ENCODE data around the gene CDC23.
"Not testable (repeated sequence)": the region's sequence is repeated elsewhere in the genome, so short reads cannot be mapped to it uniquely, and the experiment has no call there.

CDC23 gene

DNA sequence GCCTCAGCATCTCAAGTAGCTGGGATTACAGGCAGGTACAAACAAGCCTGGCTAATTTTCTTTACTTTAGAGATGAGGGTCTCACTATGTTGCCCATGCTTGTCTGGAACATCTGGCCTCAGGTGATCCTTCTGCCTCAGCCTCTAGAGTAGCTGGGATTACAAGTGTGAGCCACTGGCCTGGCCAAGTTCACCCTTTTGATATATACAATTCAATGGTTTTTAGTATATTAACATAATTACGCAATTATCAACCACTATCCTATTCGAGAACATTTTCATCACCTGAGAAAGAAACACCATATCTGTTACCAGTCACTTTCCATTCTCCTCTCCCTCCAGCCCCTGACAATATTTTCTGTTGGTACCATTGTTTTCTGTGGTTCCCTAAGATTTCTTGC, 3.7 kb upstream of the CDC23 start:
- in situ Hi-C loops (cut with MboI; ENCODE audit: low sequenced_read_pairs), result no loop called here

DNA sequence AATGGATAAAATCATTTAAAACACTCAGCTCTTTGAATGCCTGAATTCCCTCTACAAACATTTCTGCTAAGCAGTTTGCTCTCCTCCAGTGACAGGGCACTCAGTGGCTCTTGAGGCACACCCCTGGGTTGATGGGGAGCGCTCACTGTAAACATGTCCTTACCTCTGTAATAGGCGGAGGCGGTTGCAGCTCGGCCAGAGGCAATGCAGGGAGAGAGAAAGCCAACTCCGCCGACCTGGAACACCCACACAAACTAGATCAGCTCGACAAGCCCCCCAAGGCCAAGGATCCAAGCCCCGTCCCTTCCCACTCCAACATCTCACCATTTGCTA, 329 bp downstream of the CDC23 start:
- in situ Hi-C loops (cut with MboI; ENCODE audit: low sequenced_read_pairs), result no loop called here

DNA sequence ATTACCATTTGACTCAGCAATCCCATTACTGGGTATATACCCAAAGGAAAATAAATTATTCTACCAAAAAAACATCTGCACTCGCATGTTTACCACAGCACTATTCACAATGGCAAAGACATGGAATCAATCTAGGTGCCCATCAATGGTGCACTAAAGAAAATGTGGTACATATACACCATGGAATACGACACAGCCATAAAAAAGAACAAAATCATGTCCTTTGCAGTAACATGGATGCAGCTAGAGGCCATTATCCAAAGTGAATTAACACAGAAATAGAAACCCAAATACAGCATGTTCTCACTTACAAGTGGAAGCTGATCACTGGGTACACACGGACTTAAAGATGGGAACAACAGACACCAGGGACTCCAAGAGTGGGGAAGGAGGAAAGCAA, 2.1 kb downstream of the CDC23 start:
- in situ Hi-C loops (cut with MboI; ENCODE audit: low sequenced_read_pairs), result no loop called here

DNA sequence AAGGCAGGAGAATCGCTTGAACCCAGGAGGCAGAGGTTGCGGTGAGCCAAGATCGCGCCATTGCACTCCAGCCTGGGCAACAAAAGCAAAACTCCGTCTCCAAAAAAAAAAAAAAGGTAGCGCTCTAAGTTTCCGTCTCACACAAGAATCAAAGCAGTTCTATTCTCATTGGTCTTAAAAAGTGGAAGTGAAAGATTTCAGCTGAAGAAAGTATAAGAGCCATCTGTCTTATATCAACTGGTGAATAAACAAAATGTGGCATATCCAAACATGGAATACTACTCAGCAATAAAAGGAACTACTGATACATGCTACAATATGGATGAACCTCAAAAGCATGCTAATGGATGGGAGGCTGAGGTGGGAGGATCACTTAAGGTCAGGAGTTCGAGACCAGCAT, 19.3 kb downstream of the CDC23 start:
- in situ Hi-C loops (cut with MboI; ENCODE audit: low sequenced_read_pairs), result loop anchor here (25.0 kb wide), 2 partner anchors 218 to 318 kb away; no protein-coding TSS in a partner anchor

DNA sequence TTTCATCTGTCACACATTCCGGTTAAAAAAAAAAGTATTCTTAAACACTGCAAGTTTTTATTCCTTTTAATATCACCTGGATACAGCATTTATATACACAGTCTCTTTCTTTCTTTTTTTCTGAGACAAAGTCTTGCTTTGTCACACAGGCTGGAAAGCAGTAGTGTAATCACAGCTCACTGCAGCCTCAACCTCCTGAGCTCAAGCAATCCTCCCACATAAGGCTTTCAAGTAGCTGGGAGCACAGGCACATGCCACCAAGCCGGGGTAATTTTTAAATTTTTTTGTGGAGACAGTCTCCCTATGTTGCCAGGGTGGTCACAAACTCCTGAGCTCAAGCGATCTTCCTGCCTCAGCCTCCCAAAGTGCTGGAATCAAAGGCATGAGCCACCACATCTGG, 20.3 kb downstream of the CDC23 start:
- in situ Hi-C loops (cut with MboI; ENCODE audit: low sequenced_read_pairs), result loop anchor here (25.0 kb wide), 2 partner anchors 219 to 319 kb away; no protein-coding TSS in a partner anchor

DNA sequence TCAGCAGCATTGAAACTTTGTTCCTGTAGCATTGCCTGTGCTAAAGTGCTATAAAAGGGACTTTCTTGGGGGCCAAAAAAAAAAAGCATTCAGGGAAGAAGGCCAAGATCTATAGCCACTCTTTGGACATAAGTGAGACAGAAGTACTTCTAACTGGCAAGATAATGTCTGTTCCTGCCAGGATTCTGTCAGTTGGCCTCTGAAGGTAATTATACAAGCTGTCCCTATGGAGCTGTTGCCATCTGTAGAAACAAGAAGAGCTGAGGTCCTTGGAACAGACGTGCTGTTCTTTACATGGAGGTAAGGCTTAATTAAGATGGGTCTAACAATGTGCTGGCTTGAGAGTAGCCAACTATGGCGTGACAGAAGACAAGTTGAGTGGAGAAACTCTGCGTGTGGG, 24.5 kb downstream of the CDC23 start:
- in situ Hi-C loops (cut with MboI; ENCODE audit: low sequenced_read_pairs), result loop anchor here (25.0 kb wide), 2 partner anchors 224 to 324 kb away; no protein-coding TSS in a partner anchor

DNA sequence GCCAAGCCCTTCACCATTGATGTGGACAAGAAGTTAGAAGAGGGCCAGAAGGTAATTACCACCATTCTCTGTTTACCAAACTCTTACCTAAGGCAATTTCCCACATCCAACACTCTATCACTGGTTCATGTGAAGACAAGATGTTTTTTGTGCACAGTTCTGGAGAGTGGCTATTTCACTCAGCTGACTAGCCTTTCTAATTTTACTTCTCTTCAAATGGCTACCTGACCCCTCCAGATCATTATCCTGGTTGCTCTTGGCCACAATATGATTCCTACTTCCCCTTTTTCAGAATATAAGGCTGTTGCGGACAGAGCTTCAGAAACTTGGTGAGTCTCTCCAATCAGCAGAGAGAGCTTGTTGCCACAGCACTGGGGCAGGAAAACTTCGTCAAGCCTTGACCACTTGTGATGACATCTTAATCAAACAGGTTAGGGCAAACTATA, 27.1 kb downstream of the CDC23 start:
- in situ Hi-C loops (cut with MboI; ENCODE audit: low sequenced_read_pairs), result loop anchor here (25.0 kb wide), 2 partner anchors 226 to 326 kb away; no protein-coding TSS in a partner anchor

DNA sequence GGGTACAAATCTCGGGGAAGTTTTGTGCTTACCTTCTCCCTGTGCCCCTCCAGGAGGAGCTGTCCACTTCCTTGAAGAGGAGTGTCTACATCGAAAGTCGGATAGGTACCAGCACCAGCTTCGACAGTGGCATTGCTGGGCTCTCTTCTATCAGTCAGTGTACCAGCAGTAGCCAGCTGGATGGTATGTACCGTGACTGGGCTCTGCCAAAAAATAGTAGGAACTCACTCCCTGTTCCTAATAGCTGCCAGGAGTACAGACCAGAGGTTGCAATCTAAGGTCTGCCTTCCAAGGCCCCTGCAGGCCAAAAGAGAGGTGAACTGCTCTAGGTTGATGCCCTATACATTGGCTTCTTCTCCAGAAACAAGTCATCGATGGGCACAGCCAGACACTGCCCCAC, 30.3 kb downstream of the CDC23 start:
- in situ Hi-C loops (cut with MboI; ENCODE audit: low sequenced_read_pairs), result loop anchor here (25.0 kb wide), 2 partner anchors 229 to 329 kb away; no protein-coding TSS in a partner anchor

DNA sequence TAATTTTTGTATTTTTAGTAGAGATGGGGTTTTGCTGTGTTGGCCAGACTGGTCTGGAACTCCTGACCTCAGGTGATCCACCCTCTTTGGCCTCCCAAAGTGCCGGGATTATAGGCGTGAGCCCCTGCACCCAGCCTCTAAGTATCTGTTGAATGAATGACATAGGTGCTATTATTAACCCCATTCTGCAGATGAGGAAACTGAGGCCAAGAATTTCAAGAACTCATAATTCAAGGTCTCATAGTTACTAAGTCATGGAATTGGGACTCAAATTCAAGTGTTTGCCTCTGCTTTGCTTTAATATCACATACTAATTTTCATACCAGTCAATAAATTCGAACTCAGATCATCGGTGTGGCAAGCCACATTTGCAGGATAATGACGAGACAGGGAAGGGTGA, 32.3 kb downstream of the CDC23 start:
- in situ Hi-C loops (cut with MboI; ENCODE audit: low sequenced_read_pairs), result loop anchor here (25.0 kb wide), 2 partner anchors 231 to 331 kb away; no protein-coding TSS in a partner anchor

DNA sequence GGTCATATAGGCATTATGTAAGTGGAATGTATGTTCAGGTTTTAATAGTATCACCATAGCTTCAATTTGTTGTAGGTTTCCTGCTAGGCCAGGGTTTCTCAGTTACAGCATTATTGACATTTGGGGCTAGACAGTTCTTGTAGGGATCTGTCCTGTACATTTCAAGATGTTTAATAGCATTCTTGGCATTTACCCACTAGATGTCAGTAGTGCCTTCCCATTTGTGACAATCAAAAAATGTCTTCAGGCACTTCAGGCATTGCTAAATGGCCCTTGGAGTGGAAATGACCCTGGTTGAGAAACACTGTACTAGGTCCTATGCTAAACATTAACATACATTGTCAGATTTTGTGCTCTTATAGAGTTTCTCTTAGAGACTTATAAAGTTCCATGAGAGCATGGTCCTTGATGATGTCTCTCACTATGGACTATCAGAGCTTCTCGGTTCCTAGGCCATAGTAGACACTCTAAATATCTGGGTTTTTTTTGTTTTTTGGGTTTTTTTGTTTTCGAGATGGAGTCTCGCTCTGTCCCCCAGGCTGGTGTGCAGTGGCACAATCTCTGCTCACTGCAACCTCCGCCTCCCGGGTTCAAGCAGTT, 32.8 kb downstream of the CDC23 start:
- in situ Hi-C loops (cut with MboI; ENCODE audit: low sequenced_read_pairs), result loop anchor here (25.0 kb wide), 2 partner anchors 232 to 332 kb away; no protein-coding TSS in a partner anchor

DNA sequence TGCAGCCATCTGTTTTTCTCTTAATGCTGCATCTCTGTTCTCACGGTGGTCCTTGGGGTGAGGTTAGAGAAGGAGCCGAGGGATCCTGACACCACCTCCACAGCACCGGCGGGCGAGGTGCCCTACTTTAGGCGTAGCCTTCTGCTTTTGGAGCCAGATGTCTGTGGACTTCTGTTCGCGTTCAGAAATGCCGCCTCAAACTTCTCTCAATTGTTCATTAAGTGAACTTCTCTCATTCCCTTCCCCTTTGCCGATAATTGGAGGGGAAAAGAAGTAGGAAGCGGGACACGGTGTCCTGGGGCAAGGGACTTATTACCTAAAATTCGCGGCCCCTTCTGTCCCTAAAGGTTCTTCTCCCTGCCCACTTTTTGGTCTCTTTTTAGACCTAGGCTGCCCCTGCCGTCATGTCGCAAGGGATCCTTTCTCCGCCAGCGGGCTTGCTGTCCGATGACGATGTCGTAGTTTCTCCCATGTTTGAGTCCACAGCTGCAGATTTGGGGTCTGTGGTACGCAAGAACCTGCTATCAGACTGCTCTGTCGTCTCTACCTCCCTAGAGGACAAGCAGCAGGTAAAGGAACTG, 33.8 kb downstream of the CDC23 start:
- in situ Hi-C loops (cut with MboI; ENCODE audit: low sequenced_read_pairs), result loop anchor here (25.0 kb wide), 2 partner anchors 233 to 333 kb away; no protein-coding TSS in a partner anchor

DNA sequence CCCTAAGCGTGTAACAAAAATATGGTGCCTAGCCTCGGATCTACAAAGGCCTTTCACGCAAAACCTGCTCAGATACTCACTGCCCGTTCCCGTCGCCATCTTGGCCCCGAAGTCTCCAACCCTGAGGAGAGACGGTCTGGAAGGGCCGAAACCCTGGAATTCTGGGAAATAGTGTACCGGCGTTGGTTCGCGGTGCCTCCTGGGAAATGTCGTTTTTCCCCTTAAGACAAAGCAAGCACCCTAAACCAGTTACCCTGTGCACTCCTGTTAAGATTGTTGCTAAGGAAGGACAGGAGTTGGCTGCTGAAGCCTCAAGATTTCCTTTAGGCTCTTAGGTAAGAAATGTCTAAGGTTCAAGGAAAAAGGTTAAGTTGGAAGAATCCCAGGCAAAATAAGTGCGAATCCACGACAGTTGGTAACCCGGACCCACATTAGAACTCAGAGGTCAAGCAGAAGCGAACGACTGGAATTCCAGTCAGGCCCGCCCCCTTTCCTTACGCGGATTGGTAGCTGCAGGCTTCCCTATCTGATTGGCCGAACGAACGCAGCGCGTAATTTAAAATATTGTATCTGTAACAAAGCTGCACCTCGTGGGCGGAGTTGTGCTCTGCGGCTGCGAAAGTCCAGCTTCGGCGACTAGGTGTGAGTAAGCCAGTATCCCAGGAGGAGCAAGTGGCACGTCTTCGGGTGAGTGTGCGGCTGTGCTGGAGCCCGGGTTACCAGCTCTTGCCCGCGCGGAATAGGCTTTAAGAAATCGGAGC, 34.4 kb downstream of the CDC23 start, which contains the start of the genes BRD8 and KIF20A:
Gene BRD8, minus strand, starts transcription at position 115 of the 761 bp plus-strand sequence. Its CDS starts 16 bp downstream, at position 99.
Gene KIF20A, plus strand, starts transcription at position 597 of the 761 bp plus-strand sequence. CDS start 569 bp downstream, outside the sequence.
- in situ Hi-C loops (cut with MboI; ENCODE audit: low sequenced_read_pairs), result loop anchor here (25.0 kb wide), 2 partner anchors 234 to 334 kb away; no protein-coding TSS in a partner anchor

DNA sequence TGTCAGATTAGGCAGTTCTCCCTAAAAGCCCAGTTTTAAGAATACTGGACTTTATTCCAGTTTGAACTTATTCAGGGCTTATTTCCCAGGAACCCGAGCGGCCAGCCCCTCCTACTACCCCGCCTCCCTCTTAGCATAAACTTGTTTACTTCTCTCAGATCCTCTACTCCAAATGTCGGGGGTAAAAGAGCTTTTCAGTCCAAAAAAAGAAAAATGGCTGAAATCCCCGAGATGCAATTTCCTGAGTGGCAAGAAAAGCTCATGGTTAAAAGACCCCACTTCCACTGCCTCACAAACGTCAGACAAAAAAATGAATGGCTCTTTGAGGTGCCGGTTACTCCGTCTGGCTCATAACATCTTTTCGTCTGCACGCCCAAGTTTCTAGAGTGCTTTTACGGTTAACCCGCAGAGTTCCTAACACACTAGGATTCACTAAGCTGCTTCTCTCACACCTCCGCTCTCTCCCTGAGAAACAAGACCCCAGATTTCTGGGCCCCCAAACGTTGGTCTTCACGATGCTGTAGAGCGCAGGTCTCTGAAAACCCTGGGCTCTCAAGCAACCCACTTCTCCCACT, 35.1 kb downstream of the CDC23 start:
- in situ Hi-C loops (cut with MboI; ENCODE audit: low sequenced_read_pairs), result loop anchor here (25.0 kb wide), 2 partner anchors 234 to 334 kb away; no protein-coding TSS in a partner anchor

DNA sequence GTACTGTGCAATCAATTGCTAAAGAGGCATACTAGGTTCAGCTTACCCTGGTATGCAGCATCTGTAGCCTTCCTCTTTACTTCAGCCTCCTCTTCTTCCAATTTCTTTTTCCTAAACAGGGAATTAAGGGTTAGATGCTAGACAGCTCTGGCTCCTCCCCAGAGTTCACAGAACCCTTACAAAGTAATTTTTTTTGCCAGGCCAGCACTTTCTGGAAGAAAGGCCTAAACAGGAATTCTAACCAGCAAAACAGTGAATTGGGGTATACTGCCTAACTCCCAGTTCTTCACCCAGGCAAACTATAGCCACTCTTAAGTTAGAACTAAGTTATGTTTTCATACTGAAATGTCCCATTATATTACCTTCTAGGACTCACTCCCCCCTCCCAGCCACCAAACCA, 42.8 kb downstream of the CDC23 start:
- in situ Hi-C loops (cut with MboI; ENCODE audit: low sequenced_read_pairs), result no loop called here

DNA sequence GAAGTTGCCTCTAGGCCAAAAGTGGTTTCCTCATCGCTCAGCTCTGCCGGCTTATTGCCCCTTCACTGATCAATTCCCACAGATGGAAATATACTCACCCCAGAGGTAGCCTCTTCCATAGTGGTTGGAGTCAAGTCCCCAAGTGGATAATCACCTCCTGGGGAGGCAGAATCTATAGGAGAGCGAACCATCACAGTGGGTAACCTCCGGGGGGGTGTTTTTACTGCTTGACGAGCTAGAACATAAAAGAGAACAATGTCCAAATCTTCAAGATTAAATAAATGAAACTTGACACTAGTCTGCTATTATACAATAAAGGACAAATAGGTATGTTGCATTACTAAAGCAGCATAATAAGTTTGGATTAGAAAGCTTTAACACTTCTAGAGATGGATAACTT, 44.0 kb downstream of the CDC23 start:
- in situ Hi-C loops (cut with MboI; ENCODE audit: low sequenced_read_pairs), result no loop called here

DNA sequence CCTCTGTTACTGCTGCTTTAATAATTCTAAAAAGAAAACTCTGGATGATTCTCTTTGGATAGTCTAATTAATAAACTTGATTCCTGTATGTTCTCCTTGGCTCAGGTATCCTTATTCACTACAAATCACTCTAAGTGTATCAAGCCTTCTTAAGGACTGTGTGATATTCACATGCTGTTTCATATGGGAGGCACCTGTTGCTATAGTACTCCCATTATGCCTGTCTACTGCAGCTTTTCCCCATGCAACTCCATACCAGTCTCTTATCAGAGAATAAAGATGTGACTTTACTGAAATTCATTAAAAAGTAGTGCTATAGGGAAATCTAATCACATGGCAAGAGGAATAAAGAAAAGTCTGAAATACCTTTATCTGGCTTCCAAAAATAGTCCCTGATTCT, 49.4 kb downstream of the CDC23 start:
- in situ Hi-C loops (cut with MboI; ENCODE audit: low sequenced_read_pairs), result no loop called here

DNA sequence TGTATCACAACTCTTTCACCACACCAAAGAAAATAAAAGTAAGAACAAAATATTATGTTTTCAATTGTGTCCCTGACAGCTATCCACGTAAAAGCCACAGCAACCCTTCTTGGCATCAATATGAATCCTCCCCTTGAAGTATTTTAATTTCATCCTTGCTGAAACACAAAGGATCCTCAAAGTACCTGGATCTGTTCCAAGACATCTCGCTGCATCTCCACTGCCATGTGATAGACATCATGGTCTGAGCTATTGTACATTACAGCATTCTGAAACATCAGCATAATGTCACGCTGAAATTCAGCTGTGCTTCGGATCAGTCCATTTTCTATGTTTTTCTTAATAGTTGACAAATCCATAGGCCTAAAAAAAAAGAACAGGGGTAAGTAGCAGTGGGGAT, 52.4 kb downstream of the CDC23 start:
- in situ Hi-C loops (cut with MboI; ENCODE audit: low sequenced_read_pairs), result no loop called here

DNA sequence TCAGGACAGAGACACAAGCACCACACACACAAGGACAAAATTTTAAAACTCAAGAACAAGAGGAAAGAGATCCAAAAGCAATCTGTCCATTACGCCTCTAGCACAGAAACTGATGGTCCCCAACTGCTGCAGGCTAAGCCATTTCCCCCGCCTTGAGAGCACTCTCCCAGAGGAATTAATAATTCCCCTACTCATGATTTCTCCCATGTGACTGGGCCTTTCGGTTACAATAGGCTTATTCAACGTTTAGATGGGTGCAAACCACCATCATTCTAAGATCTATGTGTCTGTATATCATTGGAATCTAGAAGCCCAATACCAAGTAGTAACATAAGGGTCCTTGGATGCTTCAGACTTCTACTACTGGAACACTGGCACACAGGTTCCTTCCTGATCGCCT, 53.5 kb downstream of the CDC23 start:
- in situ Hi-C loops (cut with MboI; ENCODE audit: low sequenced_read_pairs), result no loop called here

DNA sequence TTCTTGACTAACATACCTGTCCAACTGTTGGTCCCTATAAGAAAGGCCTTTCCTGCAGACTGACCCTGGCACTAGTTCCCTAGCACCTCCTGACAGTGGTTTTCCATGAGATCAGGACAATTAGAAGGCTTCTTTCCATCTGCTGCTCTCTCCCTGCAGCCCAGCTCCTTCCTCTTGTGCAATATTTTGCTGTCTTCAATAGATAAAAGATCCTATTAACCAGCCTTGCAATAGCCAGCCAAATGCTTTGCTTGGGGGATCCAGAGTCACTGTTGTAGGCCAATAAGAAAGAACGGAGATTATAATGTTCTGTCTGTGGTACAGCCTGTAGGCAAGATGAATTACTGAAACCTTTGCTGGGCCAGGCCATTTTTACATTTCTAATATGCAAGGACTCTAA, 55.5 kb downstream of the CDC23 start:
- in situ Hi-C loops (cut with MboI; ENCODE audit: low sequenced_read_pairs), result no loop called here

DNA sequence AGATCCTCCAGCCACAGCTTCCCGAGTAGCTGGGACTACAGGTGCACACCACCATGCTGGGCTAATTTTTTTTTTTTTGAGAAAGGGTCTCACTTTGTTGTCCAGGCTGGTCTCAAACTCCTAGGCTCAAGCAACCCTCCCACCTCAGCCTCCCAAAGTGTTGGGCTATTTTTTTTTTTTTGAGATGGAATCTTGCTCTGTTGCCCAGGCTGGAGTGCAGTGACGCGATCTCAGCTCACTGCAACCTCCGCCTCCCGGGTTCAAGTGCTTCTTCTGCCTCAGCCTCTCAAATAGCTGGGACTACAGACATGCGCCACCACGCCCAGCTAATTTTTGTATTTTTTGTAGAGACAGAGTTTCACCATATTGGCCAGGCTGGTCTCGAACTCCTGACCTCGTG, 57.1 kb downstream of the CDC23 start:
- in situ Hi-C loops (cut with MboI; ENCODE audit: low sequenced_read_pairs), result not testable (repeated sequence)

DNA sequence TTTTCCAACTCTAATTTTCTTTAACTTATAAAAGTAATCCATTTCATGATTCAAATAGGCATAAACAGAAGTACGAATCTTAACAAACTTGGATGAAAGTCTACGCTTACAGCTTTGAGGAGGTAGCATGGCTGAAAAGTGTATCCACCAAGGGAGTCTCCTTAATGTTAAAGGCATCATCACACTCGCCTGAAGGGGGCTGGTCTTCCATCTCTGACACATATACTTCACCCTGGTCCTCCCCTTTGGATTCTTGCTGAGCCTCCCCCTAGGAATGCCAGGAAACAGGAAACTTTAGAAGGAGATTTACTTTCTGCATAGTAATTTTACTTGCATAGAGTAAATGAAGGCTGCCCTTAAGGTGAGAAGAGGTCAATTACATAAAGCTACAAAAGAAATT, 63.6 kb downstream of the CDC23 start:
- in situ Hi-C loops (cut with MboI; ENCODE audit: low sequenced_read_pairs), result no loop called here

All from HL-60/S4 (cell line).